HEK293T (cell line): ENCODE data around the gene ZNRF1.

Experiments
- ARNT ChIP-seq: fragments of 450-650 bp; IDR thresholded peaks from 2 replicates; pipeline ENCODE4 v1.6.1; 2017; ENCODE audit warnings: mild to moderate bottlenecking
- CTBP1 ChIP-seq: fragments of 450-650 bp; IDR thresholded peaks from 2 replicates; pipeline ENCODE4 v1.6.1; 2016; ENCODE audit warnings: borderline replicate concordance
- ELF4 ChIP-seq: fragments of 450-650 bp; IDR thresholded peaks from 2 replicates; pipeline ENCODE4 v1.6.1; 2017; ENCODE audit warnings: antibody characterized with exemption
- FOXM1 ChIP-seq: fragments of 450-650 bp; IDR thresholded peaks from 2 replicates; pipeline ENCODE4 v1.6.1; 2017; ENCODE audit warnings: mild to moderate bottlenecking, borderline replicate concordance
- L3MBTL2 ChIP-seq: fragments of 450-650 bp; conservative IDR thresholded peaks from 2 replicates; pipeline ENCODE4 v1.6.1; 2016; ENCODE audit warnings: mild to moderate bottlenecking
- SP1 ChIP-seq: fragments of 450-650 bp; IDR thresholded peaks from 2 replicates; pipeline ENCODE4 v1.6.1; 2017
- SUZ12 ChIP-seq: fragments of 450-650 bp; IDR thresholded peaks from 2 replicates; pipeline ENCODE4 v1.6.1; 2016; ENCODE audit warnings: mild to moderate bottlenecking
- TARDBP ChIP-seq: fragments of 450-650 bp; IDR thresholded peaks from 2 replicates; pipeline ENCODE4 v1.6.1; 2016
- ZNF384 ChIP-seq: fragments of 450-650 bp; IDR thresholded peaks from 2 replicates; pipeline ENCODE4 v1.6.1; 2016
- TF ChIP-seq, protein P1 (sequence below): fragments of 450-650 bp; IDR thresholded peaks from 2 replicates; pipeline ENCODE4 v1.6.1; 2016

DNA sequence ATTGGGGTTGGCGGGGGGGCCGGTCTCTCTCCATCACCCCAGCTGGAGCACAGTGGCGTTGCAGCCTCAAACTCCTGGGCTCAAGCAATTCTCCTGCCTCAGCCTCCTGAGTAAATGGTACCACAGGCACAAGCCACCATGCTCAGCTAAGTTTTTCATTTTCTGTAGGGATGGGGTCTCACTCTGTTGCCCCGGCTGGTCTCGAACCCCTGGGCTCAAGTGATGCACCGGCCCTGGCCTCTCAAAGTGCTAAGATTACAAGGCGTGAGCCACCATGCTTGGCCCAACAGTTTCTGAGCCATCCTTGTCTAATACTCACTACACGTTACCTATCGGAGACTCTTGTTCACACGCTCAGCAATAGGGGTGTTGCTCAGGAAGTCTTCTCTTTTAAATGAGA is 25.5 kb upstream of the ZNRF1 start:
- TF ChIP-seq, protein P1, sequence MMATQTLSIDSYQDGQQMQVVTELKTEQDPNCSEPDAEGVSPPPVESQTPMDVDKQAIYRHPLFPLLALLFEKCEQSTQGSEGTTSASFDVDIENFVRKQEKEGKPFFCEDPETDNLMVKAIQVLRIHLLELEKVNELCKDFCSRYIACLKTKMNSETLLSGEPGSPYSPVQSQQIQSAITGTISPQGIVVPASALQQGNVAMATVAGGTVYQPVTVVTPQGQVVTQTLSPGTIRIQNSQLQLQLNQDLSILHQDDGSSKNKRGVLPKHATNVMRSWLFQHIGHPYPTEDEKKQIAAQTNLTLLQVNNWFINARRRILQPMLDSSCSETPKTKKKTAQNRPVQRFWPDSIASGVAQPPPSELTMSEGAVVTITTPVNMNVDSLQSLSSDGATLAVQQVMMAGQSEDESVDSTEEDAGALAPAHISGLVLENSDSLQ: no peak
- TF ChIP-seq TARDBP (no peak), SP1 (no peak), ELF4 (no peak), ARNT (no peak), L3MBTL2 (no peak), ZNF384 (no peak), SUZ12 (no peak), FOXM1 (no peak), CTBP1 (no peak)
